Kidney (tissue), 14 donors: ENCODE measurements around the gene CLEC9A. TPM values are rescaled to one million over a fixed set of nuclear protein-coding genes. Genes with fewer than 3 reads are reported as not detected.
"Not testable (repeated sequence)": the region's sequence is repeated elsewhere in the genome, so short reads cannot be mapped to it uniquely, and the experiment has no call there.

Source experiments
- DNase-seq, 5 donors: peaks; one replicate each; pipeline ENCODE4 v3.0.0-alpha.2; 2013 to 2020
- FAIRE-seq: peaks from 2 replicates; lab custom pipeline; 2012; peaks lifted over from hg19 to GRCh38; lab: Jason Lieb, UNC
- H3K27ac ChIP-seq, 2 donors: one replicate each; pipeline ENCODE4 v1.7.0; 2013; ENCODE audit warnings: low read depth in 2 of 2, low read length in 2 of 2, inconsistent platforms in 1 of 2
- H3K27me3 ChIP-seq: one replicate; pipeline ENCODE4 v1.7.1; 2013; ENCODE audit warnings: low read length, inconsistent platforms; ENCODE audit not compliant: control insufficient read depth, insufficient read depth
- H3K36me3 ChIP-seq, 3 donors: one replicate each; pipeline versions ENCODE4 v1.7.0 to v1.7.1; 2013; ENCODE audit warnings: low read length in 3 of 3, control low read depth in 1 of 3, inconsistent platforms in 1 of 3; ENCODE audit not compliant: insufficient read depth in 3 of 3, control insufficient read depth in 2 of 3
- H3K4me1 ChIP-seq, 3 donors: one replicate each; pipeline versions ENCODE4 v1.7.0 to v1.7.1; 2013; ENCODE audit warnings: low read length in 3 of 3, inconsistent platforms in 1 of 3, low read depth in 1 of 3; ENCODE audit not compliant: control insufficient read depth in 2 of 3, insufficient read depth in 2 of 3
- H3K4me3 ChIP-seq, 3 donors: one replicate each; pipeline versions ENCODE4 v1.7.0 to v1.8.1; 2013; ENCODE audit warnings: low read length in 3 of 3, control low read depth in 1 of 3, inconsistent platforms in 1 of 3
- H3K9ac ChIP-seq, 3 donors: one replicate each; pipeline versions ENCODE4 v1.7.0 to v1.7.1; 2013; ENCODE audit warnings: low read length in 3 of 3, control low read depth in 1 of 3, inconsistent platforms in 1 of 3
- H3K9me3 ChIP-seq, 3 donors: one replicate each; pipeline versions ENCODE4 v1.7.0 to v1.7.1; 2013; ENCODE audit warnings: low read length in 3 of 3, control low read depth in 1 of 3, inconsistent platforms in 1 of 3; ENCODE audit not compliant: control insufficient read depth in 2 of 3, insufficient read depth in 1 of 3
- intact Hi-C: fragments of 100-400 bp; cut with DNase I; formaldehyde crosslinking; loops from one replicate; pipeline ENCODE4 v1.11.1; 2022
- polyA plus RNA-seq: library from polyadenylated mRNA; stranded (reverse); fragments of 350-450 nt; fragmentation: Illumina TruSeq; extraction: RNeasy Lipid Tissue Mini Kit (QIAGEN cat#74804); gene quantifications from one replicate; pipeline ENCODE4 v1.2.3, GENCODE V29; 2014; ENCODE audit warnings: low read depth, low replicate concordance; ENCODE audit not compliant: insufficient read depth
- total RNA-seq: library from RNA; stranded (reverse); fragmentation: NEBNext Ultra II Directional; extraction: Animal tissue kit (Norgen Biotek cat#: 25700); gene quantifications from one replicate; pipeline ENCODE4 v1.2.1, GENCODE V29; 2021
- TF ChIP-seq, protein P1 (sequence below): IDR thresholded peaks from 3 replicates; pipeline ENCODE4 v1.5.1; 2012; ENCODE audit warnings: mild to moderate bottlenecking, moderate library complexity, borderline replicate concordance; ENCODE audit not compliant: insufficient read depth; ENCODE audit errors: extremely low read depth
- donor health status: control.
- donor health status: control.
- donor health status: control.
- donor health status: control.
- donor health status: control.
- donor health status: DM: yes; HTN: yes; CAD: no.
- donor health status: Normal renal cell carcinoma (clear cell type).

CLEC9A gene
- total and polyA plus RNA-seq, 2 donors from 2014 or later, result 0.57 TPM; not detected in 1

DNA sequence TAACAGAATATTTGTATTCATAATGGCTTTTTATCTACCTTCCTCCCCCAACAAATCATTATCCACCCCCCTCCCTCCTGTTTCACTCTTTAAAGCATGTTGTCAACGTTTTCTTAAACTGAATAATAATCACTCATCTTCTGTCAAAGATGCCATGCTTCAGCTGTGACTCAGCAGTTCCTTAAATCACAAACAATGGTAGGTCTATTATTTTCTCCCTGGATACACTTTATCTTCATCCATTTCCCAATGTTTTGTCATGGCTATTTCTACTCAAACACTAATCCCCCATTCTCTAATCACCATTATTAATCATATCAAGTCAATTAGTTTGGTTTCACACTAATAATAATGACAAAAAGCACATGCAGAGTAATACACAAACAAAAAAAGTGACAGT is 13.6 kb upstream of the CLEC9A start:
- intact Hi-C loops, result no loop called here

DNA sequence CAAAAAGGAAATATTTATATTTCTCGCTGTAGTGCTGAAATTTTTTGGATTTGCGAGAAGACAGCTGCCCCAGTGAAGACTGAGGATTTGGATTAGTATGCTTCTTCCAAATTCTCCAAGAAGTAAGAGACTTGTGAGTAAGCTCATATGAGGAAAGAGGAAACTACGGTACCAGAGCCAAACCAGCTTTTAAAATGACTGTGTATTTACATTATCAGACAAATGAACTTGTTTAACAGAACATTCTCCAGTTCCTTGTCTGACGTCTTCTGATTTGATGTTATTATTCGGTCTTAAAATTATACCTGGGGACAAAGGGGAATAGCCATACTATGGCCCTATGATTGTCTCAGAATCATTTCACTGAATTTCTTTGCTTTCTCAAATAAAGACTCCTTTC is 12.1 kb upstream of the CLEC9A start:
- no peak for FAIRE-seq
- intact Hi-C loops, result no loop called here
- DNase-seq, result no peak
- Histone ChIP-seq H3K9me3 (no peaks in the 10 kb centered on the region), H3K4me1 (no peaks in the 10 kb centered on the region), H3K4me3 (no peak overlapping the region), H3K27ac (no peak overlapping the region), H3K36me3 (no peaks in the 10 kb centered on the region), H3K9ac (no peak overlapping the region), H3K27me3 (no peaks in the 10 kb centered on the region)
- TF ChIP-seq, protein P1, sequence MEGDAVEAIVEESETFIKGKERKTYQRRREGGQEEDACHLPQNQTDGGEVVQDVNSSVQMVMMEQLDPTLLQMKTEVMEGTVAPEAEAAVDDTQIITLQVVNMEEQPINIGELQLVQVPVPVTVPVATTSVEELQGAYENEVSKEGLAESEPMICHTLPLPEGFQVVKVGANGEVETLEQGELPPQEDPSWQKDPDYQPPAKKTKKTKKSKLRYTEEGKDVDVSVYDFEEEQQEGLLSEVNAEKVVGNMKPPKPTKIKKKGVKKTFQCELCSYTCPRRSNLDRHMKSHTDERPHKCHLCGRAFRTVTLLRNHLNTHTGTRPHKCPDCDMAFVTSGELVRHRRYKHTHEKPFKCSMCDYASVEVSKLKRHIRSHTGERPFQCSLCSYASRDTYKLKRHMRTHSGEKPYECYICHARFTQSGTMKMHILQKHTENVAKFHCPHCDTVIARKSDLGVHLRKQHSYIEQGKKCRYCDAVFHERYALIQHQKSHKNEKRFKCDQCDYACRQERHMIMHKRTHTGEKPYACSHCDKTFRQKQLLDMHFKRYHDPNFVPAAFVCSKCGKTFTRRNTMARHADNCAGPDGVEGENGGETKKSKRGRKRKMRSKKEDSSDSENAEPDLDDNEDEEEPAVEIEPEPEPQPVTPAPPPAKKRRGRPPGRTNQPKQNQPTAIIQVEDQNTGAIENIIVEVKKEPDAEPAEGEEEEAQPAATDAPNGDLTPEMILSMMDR, result no peak

More for the DNA sequence above, 13.6 kb upstream of the CLEC9A start:
- H3K9ac ChIP-seq, result no peak overlapping the region
- DNase-seq (no peak), FAIRE-seq (no peak)
- H3K27ac ChIP-seq, result no peak overlapping the region
- H3K9me3 ChIP-seq, result no peaks in the 10 kb centered on the region
- TF ChIP-seq, protein P1, result no peak
- no peaks in the 10 kb centered on the region for H3K36me3 ChIP-seq
- no peak overlapping the region for H3K4me3 ChIP-seq
- H3K4me1 ChIP-seq, result no peaks in the 10 kb centered on the region
- H3K27me3 ChIP-seq, result no peaks in the 10 kb centered on the region

DNA sequence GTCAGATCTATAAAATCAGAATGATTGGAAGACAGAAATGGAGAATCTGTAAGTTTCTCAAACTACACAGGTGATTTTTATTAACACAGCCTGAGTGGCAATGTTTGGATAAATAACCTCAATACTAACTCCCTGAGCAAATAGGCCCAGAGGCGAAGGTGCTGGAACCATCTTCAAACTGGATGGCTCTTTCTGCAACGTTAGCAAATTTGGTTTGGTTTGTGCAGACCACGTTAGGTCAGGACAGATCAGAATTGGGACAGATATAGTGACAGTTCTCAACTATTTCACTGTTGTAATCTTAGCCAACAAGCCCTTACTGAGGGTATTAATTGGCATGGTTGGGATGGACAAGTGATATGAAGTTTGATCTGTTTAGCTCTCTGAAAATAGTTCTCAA is 9.1 kb upstream of the CLEC9A start:
- Histone ChIP-seq H3K36me3 (no peaks in the 10 kb centered on the region), H3K27me3 (no peaks in the 10 kb centered on the region), H3K9ac (no peak overlapping the region), H3K9me3 (no peaks in the 10 kb centered on the region), H3K4me3 (no peak overlapping the region), H3K4me1 (no peaks in the 10 kb centered on the region), H3K27ac (no peak overlapping the region)
- intact Hi-C loops, result no loop called here
- no peak for FAIRE-seq
- TF ChIP-seq, protein P1, result no peak
- DNase-seq, result no peak

DNA sequence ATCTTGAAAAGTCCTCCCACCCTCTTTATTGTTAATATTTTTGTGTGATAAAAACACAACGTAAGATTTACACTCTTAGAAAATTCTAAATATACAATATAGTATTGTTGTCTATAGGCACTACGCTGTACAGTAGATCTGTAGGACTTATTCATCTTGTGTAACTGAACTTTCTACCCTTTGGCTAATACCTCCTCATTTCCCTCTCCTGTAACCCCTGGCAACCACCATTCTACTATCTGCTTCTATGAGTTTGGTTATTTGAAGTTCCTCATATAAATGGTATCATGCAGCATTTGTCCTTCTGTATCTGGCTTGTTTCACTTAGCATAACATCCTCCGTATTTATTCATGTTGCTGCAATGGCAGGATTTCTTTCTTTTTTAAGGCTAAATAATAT is 5.2 kb upstream of the CLEC9A start:
- Histone ChIP-seq H3K27me3 (no peaks in the 10 kb centered on the region), H3K4me1 (no peaks in the 10 kb centered on the region), H3K9ac (no peak overlapping the region), H3K27ac (no peak overlapping the region), H3K9me3 (no peaks in the 10 kb centered on the region), H3K36me3 (no peaks in the 10 kb centered on the region), H3K4me3 (no peak overlapping the region)
- TF ChIP-seq, protein P1, result no peak
- no peak for FAIRE-seq
- intact Hi-C loops, result no loop called here
- no peak for DNase-seq

DNA sequence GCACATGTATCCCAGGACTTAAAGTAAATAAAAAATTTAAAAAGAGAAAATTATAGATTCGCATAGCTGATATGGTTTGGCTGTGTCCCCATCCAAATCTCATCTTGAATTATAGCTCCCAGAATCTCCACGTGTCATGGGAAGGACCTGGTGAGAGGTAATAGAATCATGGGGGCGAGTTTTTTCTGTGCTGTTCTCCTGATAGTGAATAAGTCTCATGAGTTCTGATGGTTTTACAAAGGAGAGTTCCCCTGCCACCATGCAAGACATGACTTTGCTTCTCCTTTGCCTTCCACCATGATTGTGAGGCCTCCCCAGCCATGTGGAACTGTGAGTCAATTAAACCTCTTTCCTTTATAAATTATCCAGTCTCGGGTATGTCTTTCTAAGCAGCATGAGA is 3.8 kb upstream of the CLEC9A start:
- H3K36me3 ChIP-seq, H3K4me1 ChIP-seq, DNase-seq, FAIRE-seq, H3K9me3 ChIP-seq, H3K9ac ChIP-seq, intact Hi-C loops, H3K27ac ChIP-seq, H3K4me3 ChIP-seq, H3K27me3 ChIP-seq: not testable (repeated sequence)
